SIG-M5 (cell line): ENCODE results near the gene LSP1.
"Not testable (repeated sequence)": the region's sequence is repeated elsewhere in the genome, so short reads cannot be mapped to it uniquely, and the experiment has no call there.

ENCODE experiments used
- DNase-seq: peaks from one replicate; lab custom pipeline; 2025; lab: John Stamatoyannopoulos, UW

The LSP1 gene

GRCh38 chr11:1877211-1878136 lies 24.6 kb downstream of the LSP1 start:
- DNase-seq: no peak

GRCh38 chr11:1878137-1879031 lies 25.5 kb downstream of the LSP1 start:
- no peak for DNase-seq

- no peak for DNase-seq
Measured at GRCh38 chr11:1879342-1879940, 26.6 kb downstream of the LSP1 start.

GRCh38 chr11:1879941-1880720 lies 27.2 kb downstream of the LSP1 start:
- no peak for DNase-seq

GRCh38 chr11:1880746-1881441 lies 28.0 kb downstream of the LSP1 start:
- no peak for DNase-seq

- DNase-seq: no peak
Measured at GRCh38 chr11:1881442-1882264, 28.8 kb downstream of the LSP1 start.

- DNase-seq: no peak
Measured at GRCh38 chr11:1882265-1883238, 29.7 kb downstream of the LSP1 start.

GRCh38 chr11:1883346-1884302 lies 30.7 kb downstream of the LSP1 start:
- DNase-seq: no peak

- no peak for DNase-seq
Measured at GRCh38 chr11:1884303-1884700, 31.4 kb downstream of the LSP1 start.

GRCh38 chr11:1886551-1886950 lies 33.7 kb downstream of the LSP1 start:
- DNase-seq: not testable (repeated sequence)

- no peak for DNase-seq
Measured at GRCh38 chr11:1887451-1888346, 34.8 kb downstream of the LSP1 start.

- no peak for DNase-seq
Measured at GRCh38 chr11:1888347-1888753, 35.5 kb downstream of the LSP1 start.

- DNase-seq: no peak
Measured at GRCh38 chr11:1888811-1889210, 35.9 kb downstream of the LSP1 start.

GRCh38 chr11:1889224-1889930 lies 36.5 kb downstream of the LSP1 start:
- no peak for DNase-seq

GRCh38 chr11:1889941-1890855 lies 37.3 kb downstream of the LSP1 start:
- no peak for DNase-seq
